ENCODE results near the gene IFNA8.
"Not testable (repeated sequence)": the region's sequence is repeated elsewhere in the genome, so short reads cannot be mapped to it uniquely, and the experiment has no call there.

The IFNA8 gene

DNA sequence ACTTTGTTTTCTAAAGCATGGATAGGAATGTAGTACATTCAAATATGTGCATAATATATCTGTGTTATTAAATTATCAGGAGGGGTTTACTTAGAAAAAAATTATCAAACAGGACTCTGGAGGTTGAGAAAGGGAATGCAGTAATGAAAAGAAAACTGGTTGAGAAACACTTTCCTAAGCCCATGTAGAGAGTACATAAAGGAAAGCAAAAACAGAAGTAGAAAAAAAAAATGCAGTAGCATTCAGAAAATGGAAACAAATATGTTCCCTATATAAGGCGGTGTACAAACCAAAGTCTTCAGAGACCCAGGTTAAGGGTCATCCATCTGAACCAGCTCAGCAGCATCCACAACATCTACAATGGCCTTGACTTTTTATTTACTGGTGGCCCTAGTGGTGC lies at the start of gene IFNA8:
Gene IFNA8, plus strand, starts transcription at position 301 of the 400 bp plus-strand sequence. Its CDS starts 60 bp downstream, at position 361.
- DNase-seq, result no peak

DNA sequence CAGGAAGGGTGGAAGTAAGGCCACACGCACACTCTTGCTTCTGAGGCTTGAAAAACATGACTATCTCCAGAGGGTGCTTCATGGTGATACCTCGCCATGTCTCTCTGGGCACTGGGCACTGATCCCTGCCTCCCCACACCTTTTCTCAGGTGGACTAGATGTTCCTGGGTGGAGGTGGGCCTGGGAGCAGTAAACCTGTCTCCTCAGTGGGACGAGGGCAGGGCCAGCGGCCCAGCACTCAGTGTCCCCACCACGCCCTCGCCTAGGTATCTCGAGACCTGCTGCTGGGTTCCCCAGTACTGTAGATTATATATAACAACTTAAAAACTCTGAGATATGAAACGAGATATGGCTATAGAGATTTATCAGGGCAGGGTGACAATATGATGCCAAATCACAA lies 46.6 kb upstream of the IFNA8 start:
- no peak for DNase-seq

GRCh38 chr9:21367169-21367568 lies 41.7 kb upstream of the IFNA8 start:
- DNase-seq, result not testable (repeated sequence)

DNA sequence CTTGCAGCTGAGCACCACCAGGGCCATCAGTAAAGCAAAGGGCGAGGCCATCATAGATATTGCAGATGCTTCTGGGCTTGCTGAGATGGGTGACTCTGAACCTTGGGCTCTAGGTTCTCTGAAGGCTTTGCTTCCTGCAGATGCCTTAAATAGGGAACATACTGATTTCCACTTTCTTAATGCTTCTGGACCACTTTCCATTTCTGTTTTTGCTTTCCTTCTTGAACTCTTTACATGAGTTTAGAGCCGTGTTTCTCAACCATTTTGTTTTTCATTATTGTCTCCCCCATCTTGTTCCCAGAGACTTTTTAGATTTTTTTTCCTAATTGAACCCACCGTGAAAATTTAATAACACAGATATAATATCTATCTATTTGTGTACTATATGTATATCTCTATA lies 41.0 kb upstream of the IFNA8 start, which contains the start of gene IFNA13:
Gene IFNA13, minus strand, starts transcription at position 101 of the 400 bp plus-strand sequence. Its CDS starts 47 bp downstream, at position 54.
- DNase-seq, result no peak

GRCh38 chr9:21371467-21371866 lies 37.5 kb upstream of the IFNA8 start:
- DNase-seq, result not testable (repeated sequence)

- no peak for DNase-seq
Measured at GRCh38 chr9:21381448-21382339, 27.2 kb upstream of the IFNA8 start.

DNA sequence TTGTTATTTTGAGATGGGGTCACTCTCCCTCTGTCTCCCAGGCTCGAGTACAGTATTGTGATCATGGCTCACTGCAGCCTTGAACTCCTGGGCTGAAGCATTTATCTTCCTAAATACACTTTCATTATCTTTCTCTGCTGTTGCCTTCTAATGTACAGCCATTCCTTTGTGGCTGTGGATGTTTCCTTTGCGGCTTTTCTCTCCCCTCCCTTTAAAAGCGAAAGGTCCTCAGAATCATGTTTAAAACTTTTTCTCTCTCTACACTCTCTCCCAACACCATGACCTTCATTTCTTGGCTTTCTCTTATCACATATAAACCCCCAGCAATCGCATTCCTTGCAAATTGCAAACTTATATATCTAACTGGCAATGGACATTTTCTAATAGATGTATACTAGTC lies 25.3 kb upstream of the IFNA8 start:
- no peak for DNase-seq

GRCh38 chr9:21385131-21385670 lies 23.7 kb upstream of the IFNA8 start, which contains the start of gene IFNA2:
TSS of gene IFNA2 (minus strand) at chr9:21385398. CDS start at chr9:21385329, 69 bp downstream.
- no peak for DNase-seq

GRCh38 chr9:21392270-21392669 lies 16.6 kb upstream of the IFNA8 start:
- DNase-seq, result no peak

DNA sequence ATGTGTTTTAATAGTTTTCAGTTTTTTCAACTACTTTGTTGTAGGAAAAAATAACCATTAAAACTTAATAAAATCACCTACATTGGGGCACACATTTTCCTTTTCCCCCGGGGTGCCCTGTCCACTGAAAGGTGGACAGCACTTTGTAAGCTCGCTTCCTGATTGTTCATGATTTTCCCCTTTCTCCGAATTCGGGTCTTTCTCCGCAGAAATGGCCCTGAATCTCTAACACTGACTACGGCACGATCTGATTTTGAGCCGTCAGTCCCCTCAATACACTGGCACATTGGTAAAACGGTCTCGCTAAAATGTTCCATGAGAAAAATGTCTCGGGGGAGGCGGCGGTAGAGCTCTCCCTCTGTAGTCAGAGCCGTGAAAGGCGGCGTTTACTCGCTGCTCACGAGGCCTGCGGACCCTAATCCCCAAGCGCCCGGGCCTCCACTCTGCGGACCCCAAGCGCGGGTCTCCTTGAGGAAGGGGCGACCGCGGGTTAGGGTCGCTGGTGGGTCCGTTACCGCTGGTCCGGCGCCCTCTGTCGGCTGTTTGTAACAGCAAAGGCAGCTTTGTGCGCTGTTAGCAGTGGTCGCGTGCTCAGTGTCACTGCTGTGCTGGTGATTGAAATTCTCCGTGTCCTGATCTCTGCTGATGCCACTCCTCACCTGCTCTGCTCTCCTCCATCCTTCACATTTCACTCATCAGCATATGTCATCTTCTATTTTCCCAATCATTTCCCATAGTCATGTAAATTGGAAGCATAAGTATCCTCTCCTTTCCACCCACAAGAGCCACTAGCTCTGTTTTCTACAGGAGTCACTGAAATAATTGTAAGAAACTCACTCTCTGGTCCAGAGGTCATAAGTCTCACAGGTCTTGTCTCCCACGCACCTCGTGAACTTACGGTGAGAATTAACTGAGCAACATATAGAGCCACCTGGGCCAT lies 12.9 kb upstream of the IFNA8 start:
- peak; percentile 61 for DNase-seq

- DNase-seq, result no peak
Measured at GRCh38 chr9:21398955-21399489, 9.9 kb upstream of the IFNA8 start.

GRCh38 chr9:21399956-21400355 lies 9.0 kb upstream of the IFNA8 start:
- DNase-seq, result no peak

DNA sequence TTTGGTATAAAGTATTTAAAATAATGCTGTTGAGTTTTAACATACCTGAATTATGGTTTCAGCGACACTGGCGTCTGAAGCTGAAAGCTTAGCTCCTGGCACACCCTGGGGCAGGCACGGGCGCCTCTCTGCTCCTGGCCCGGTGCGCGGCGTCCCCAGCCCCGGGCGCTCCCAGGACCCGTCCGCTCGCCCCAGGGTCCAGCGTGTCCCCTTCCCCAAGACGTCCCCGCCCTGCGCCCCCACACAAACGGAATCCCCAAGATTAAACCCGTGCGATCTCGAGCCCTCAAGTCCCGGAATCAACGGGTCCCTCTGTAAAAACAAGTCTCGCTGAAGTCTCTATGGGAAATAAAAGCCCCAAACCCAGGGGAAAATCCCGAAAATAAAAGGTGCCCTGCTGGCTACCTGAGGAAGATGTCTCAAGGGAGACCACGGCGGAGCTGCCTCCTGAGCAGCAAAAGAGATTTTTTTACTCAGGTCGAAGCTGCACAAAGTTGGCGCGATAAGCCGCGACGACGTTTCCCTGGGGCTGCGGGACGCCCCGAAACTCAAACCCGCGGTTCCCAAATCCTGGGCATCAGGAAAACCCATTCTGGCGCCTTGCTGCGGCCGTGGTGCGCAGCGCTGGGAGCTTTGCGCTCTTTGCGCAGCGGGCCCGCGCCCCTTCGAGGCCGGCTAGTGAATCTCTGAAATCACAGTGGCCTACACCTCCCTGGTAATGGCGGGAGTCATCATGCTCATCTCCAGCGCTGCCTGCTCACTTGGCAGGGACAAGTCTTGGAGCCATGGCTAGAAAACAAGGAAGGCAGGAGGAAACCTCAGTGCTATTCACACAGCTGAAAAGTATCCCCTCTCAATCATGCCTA lies 6.3 kb upstream of the IFNA8 start:
- no peak for DNase-seq

GRCh38 chr9:21404146-21404545 lies 4.8 kb upstream of the IFNA8 start:
- DNase-seq, result no peak

GRCh38 chr9:21412107-21412506 lies 3.2 kb downstream of the IFNA8 start:
- no peak for DNase-seq

GRCh38 chr9:21413151-21413550 lies 4.2 kb downstream of the IFNA8 start:
- DNase-seq, result no peak

DNA sequence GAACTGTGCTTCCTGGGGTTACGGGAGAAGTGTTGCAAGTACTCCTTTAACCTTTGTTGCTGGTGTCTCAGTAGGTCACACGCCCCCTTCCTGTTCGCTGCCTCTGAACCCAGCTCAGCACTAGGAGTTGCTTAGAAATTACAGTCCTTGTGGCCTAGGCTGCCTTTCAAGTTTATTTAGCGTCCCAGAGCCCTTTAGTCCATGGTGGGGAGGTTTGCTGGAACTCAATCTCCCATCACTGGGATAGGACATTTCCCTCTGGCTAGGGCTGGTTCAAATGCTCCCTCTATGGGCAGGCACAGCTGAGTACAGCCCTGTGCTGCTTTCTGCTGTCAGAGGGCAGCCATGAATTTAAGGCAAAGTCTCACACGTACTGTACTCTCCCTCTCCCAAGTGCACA lies 4.7 kb downstream of the IFNA8 start:
- DNase-seq, result no peak

- DNase-seq, result no peak
Measured at GRCh38 chr9:21414220-21414940, 5.5 kb downstream of the IFNA8 start.

DNA sequence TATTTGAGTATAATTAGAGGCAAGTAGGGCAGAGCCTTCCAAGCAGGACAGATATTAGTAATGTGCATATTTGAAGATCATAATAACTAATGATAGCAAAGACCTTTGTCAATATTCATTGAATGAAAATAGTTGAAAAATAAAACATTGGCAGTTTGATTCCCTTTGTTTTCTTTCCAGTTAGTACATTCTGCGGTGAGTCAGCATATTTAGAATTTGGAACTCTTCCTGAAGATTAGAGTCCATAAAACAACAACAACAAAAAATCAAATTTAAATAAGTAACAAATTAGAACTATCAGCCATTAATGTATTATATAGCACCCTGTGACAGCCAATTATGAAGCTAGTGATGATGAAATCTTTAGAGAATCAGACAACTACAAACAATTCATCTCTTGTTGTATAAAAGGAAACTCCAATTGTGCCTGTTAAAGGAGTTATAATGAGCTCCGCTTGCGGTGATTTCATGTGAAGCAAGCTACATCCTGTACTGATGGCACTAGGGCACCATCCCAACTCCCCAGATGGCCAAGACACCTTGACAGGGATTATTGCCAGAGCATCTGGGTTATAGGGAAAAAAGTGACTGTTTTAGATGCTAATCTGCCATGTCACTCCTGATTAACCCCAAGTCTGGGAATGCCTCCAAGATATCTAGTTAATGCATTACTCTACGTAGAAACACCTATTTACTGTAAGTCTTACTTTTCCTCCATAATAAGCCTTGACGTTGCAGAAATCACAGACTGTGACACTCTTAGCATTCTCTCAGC lies 6.8 kb downstream of the IFNA8 start:
- DNase-seq, result no peak

- DNase-seq, result no peak
Measured at GRCh38 chr9:21428235-21428634, 19.3 kb downstream of the IFNA8 start.
